Sigmoid colon (tissue), 7 donors: Measurements from ENCODE around the gene FAM200A. TPM values are rescaled to one million over a fixed set of nuclear protein-coding genes. Genes with fewer than 3 reads are reported as not detected.

Experiments
- DNase-seq: peaks from one replicate; pipeline ENCODE4 v3.0.0-alpha.2; 2019
- H3K27ac ChIP-seq, 4 donors: fragments of 200-600 bp; sonication (generic); one replicate each; pipeline ENCODE4 v1.5.1; 2016 to 2019; ENCODE audit warnings: mild to moderate bottlenecking in 1 of 4
- H3K27me3 ChIP-seq, 3 donors: fragments of 200-600 bp; sonication (generic); one replicate each; pipeline ENCODE4 v1.5.1; 2019; ENCODE audit warnings: mild to moderate bottlenecking in 1 of 3
- H3K36me3 ChIP-seq, 4 donors: fragments of 200-600 bp; sonication (generic); one replicate each; pipeline ENCODE4 v1.5.1; 2016 to 2019
- H3K4me1 ChIP-seq, 4 donors: fragments of 200-600 bp; sonication (generic); one replicate each; pipeline ENCODE4 v1.5.1; 2017 to 2019
- H3K4me3 ChIP-seq, 4 donors: fragments of 200-600 bp; sonication (generic); one replicate each; pipeline ENCODE4 v1.5.1; 2017 to 2019; ENCODE audit warnings: mild to moderate bottlenecking in 2 of 4, moderate library complexity in 1 of 4
- H3K9me3 ChIP-seq, 4 donors: fragments of 200-600 bp in 3 of 4; sonication (generic) in 3 of 4; one replicate each; pipeline versions ENCODE4 v1.5.1 to v1.6.1; 2013 to 2019
- EP300 ChIP-seq, 4 donors: sonication (generic); formaldehyde crosslinking; IDR thresholded peaks; one replicate each; pipeline ENCODE4 v1.6.1; 2017; ENCODE audit warnings: antibody characterized with exemption in 4 of 4
- POLR2A ChIP-seq, 2 donors: fragments of 450-650 bp; IDR thresholded peaks; one replicate each; pipeline ENCODE4 v1.6.1; 2016; ENCODE audit warnings: antibody characterized with exemption in 2 of 2, mild to moderate bottlenecking in 2 of 2, moderate library complexity in 2 of 2
- POLR2AphosphoS5 ChIP-seq, 4 donors: sonication (generic); formaldehyde crosslinking; IDR thresholded peaks; one replicate each; pipeline ENCODE4 v1.6.1; 2017; ENCODE audit warnings: antibody characterized with exemption in 4 of 4
- WGBS, 2 donors: extraction: QIAGEN DNeasy Blood & Tissue Kit; methylation state at CpG; one replicate each; pipeline ENCODE4 v1.1.7; 2013; 5-methylcytosine and 5-hydroxymethylcytosine counted together
- intact Hi-C: fragments of 100-400 bp; cut with DNase I; formaldehyde crosslinking; loops from one replicate; pipeline ENCODE4 v1.15.1; 2023
- polyA plus RNA-seq, 3 donors: library from polyadenylated mRNA; stranded (reverse); fragments of 200-250 nt; gene quantifications; one replicate each; pipeline ENCODE4 v1.2.3, GENCODE V29; 2013
- total RNA-seq, 4 donors: library from RNA; depleted of rRNA; stranded (reverse); fragments of >200 nt; gene quantifications; one replicate each; pipeline ENCODE4 v1.1.0, GENCODE V29; 2016
- TF ChIP-seq, protein P1 (sequence below), 4 experiments: fragments of 450-650 bp in 3 of 4; fragments of 200-600 bp in 1 of 4; IDR thresholded peaks; one replicate each; pipeline ENCODE4 v1.5.1; 2016 to 2019; ENCODE audit warnings: antibody characterized with exemption in 4 of 4, mild to moderate bottlenecking in 3 of 4, moderate library complexity in 2 of 4
- donor health status: healthy with polysubstance abuse.
- donor health status: Bipolar disorder and iron deficiency.
- donor health status: healthy.

FAM200A gene
- total and polyA plus RNA-seq, 7 donors, result 1.8 to 6.4 (median 3.1) TPM

DNA sequence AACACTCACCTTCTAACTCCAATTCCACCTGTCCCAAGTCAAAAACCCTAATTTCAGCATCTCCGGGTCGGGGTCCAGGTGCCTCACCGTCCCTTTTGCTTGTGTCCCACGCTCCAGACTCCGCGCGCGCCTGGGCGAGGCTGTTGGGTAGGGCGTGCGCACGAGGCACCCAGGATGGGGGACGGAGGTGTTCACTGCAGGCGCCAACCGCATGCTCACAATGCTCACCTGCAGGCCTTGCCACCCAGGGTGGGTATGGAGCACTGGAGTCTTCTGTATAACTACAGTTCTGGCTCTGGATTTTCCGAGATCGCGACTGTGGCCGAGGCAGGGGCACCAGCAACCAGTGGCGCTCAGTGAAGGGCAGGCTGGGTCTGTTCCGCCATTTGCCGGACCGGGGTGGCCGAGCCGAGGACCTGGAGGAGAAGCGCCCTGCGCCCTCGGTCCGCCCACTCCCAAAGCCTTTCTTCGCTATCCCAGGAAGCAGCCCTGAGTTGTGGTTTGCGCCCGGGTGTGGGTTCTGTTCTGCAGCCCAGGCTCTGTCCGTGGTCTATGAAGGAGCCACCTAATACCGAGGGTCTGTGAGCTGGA, 8.7 kb downstream of the FAM200A start:
- H3K9me3 ChIP-seq, result peaks cover 7 to 27% (median 8%) of the 10 kb centered on the region in 4 donors
- no peak for DNase-seq
- no peak overlapping the region for H3K27ac ChIP-seq
- no peaks in the 10 kb centered on the region for H3K27me3 ChIP-seq
- 95 to 97% methylated on average over 34 of the region's 34 CpGs for WGBS, 2 donors
- H3K4me3 ChIP-seq, result no peak overlapping the region
- intact Hi-C loops, result no loop called here
- TF ChIP-seq POLR2AphosphoS5 (IDR thresholded peaks at IDR 0.05) (no peak), POLR2A (IDR thresholded peaks at IDR 0.05) (no peak), EP300 (IDR thresholded peaks at IDR 0.05) (no peak)
- TF ChIP-seq, protein P1, sequence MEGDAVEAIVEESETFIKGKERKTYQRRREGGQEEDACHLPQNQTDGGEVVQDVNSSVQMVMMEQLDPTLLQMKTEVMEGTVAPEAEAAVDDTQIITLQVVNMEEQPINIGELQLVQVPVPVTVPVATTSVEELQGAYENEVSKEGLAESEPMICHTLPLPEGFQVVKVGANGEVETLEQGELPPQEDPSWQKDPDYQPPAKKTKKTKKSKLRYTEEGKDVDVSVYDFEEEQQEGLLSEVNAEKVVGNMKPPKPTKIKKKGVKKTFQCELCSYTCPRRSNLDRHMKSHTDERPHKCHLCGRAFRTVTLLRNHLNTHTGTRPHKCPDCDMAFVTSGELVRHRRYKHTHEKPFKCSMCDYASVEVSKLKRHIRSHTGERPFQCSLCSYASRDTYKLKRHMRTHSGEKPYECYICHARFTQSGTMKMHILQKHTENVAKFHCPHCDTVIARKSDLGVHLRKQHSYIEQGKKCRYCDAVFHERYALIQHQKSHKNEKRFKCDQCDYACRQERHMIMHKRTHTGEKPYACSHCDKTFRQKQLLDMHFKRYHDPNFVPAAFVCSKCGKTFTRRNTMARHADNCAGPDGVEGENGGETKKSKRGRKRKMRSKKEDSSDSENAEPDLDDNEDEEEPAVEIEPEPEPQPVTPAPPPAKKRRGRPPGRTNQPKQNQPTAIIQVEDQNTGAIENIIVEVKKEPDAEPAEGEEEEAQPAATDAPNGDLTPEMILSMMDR (IDR thresholded peaks at IDR 0.05), result no peak
- H3K4me1 ChIP-seq, result no peaks in the 10 kb centered on the region
- H3K36me3 ChIP-seq, result peaks cover 0 to 15% (median 7%) of the 10 kb centered on the region in 4 donors

DNA sequence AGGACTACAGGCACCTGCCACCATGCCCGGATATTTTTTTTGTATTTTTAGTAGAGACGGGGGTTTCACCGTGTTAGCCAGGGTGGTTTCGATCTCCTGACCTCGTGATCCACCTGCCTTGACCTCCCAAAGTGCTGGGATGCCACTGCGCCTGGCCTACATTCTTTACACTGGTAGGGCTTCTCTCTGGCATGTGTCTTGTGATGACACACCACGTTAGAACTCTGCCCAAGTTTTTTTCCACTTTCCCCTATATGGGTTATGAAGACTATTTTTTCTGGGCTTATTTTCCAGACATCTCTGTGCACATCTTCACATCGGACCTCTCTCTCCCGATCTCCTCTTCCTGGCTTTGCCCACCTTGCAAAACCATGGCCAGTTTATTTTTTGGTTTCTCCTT, 10.7 kb downstream of the FAM200A start:
- WGBS, 2 donors, result 92 to 93% methylated on average over 9 of the region's 9 CpGs
- no peak for DNase-seq
- Histone ChIP-seq H3K27me3 (no peaks in the 10 kb centered on the region), H3K4me3 (no peak overlapping the region), H3K36me3 (peaks cover 0 to 5% (median 0%) of the 10 kb centered on the region in 4 donors), H3K4me1 (no peaks in the 10 kb centered on the region), H3K9me3 (peaks cover 3 to 24% (median 8%) of the 10 kb centered on the region in 4 donors), H3K27ac (no peak overlapping the region)
- TF ChIP-seq POLR2A (IDR thresholded peaks at IDR 0.05) (no peak), POLR2AphosphoS5 (IDR thresholded peaks at IDR 0.05) (no peak), EP300 (IDR thresholded peaks at IDR 0.05) (no peak)
- TF ChIP-seq, protein P1 (IDR thresholded peaks at IDR 0.05), result no peak
- intact Hi-C loops, result no loop called here

DNA sequence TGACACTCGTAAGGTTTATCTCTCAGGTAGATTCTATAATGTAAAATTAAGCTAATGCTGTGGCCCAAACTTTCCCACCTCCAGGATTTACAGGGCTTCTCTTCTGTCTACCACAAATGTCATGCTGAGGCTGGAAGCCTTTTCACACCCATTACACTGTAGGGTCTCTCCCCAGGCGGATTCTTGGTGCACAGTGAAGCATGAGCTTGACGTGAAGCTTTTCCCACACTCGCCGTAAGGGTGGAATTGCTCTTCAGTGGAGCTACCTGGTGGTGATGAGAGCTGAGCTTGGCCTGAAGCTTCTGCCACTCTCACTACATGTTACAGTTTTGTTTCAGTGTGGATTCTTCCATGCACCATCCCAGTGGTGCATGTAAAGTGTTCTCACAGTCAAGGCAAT, 11.4 kb downstream of the FAM200A start:
- no peaks in the 10 kb centered on the region for H3K4me1 ChIP-seq
- WGBS, 2 donors, result 92 to 95% methylated on average over 5 of the region's 5 CpGs
- no peaks in the 10 kb centered on the region for H3K27me3 ChIP-seq
- intact Hi-C loops, result no loop called here
- H3K9me3 ChIP-seq, result peaks cover 3 to 24% (median 8%) of the 10 kb centered on the region in 4 donors
- TF ChIP-seq EP300 (IDR thresholded peaks at IDR 0.05) (no peak), POLR2AphosphoS5 (IDR thresholded peaks at IDR 0.05) (no peak)
- TF ChIP-seq, protein P1 (IDR thresholded peaks at IDR 0.05), result no peak
- H3K4me3 ChIP-seq, result no peak overlapping the region
- no peak overlapping the region for H3K27ac ChIP-seq
- peaks cover 0 to 5% (median 0%) of the 10 kb centered on the region in 4 donors for H3K36me3 ChIP-seq
- DNase-seq, result no peak

DNA sequence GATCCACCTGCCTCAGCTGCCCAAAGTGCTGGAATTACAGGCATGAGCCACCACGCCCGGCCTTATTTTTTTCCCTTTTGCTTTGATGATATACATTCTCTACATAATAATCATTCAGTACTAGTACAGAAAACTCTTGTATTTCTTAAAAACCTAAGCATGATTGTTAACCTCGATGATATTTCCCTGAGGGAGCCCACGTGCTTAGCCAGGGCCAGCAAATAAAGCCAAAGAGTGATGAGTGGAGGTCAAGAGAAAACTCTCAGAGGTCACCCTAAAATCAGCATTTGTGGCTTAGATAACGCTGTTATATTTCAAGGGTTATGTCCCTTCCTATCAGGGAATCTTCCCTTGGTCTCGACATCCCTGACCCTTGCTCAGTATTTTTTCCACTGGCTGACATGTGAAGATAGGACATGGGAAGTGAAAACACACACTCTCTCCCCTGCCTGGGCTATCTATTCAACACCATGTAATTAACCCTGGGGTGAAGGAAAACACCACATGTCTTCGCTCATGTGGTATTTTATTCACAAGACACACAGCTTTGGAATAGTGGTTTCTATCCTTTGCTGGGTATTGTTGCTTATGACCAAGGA, 12.6 kb downstream of the FAM200A start:
- no peak for DNase-seq
- Histone ChIP-seq H3K4me1 (no peaks in the 10 kb centered on the region), H3K36me3 (peaks cover 0 to 5% (median 0%) of the 10 kb centered on the region in 4 donors), H3K4me3 (no peak overlapping the region), H3K27me3 (no peaks in the 10 kb centered on the region), H3K9me3 (peaks cover 3 to 24% (median 8%) of the 10 kb centered on the region in 4 donors), H3K27ac (no peak overlapping the region)
- WGBS, 2 donors, result 86 to 89% methylated on average over 7 of the region's 7 CpGs
- TF ChIP-seq POLR2A (IDR thresholded peaks at IDR 0.05) (no peak), POLR2AphosphoS5 (IDR thresholded peaks at IDR 0.05) (no peak), EP300 (IDR thresholded peaks at IDR 0.05) (no peak)
- TF ChIP-seq, protein P1 (IDR thresholded peaks at IDR 0.05), result no peak
- intact Hi-C loops, result no loop called here
